NT2/D1 (cell line): ENCODE measurements around the gene PFKM.

ENCODE experiments used
- DNase-seq: peaks from one replicate; pipeline ENCODE4 v3.0.0-alpha.2; 2011; ENCODE audit warnings: low read depth, low spot score
- H3K27me3 ChIP-seq: 2 replicates; pipeline ENCODE4 v1.6.0; 2011; ENCODE audit warnings: mild to moderate bottlenecking; ENCODE audit not compliant: insufficient read length, insufficient read depth
- H3K36me3 ChIP-seq: 2 replicates; pipeline ENCODE4 v1.6.1; 2011; ENCODE audit warnings: mild to moderate bottlenecking, low read length, mixed read lengths; ENCODE audit not compliant: insufficient read depth, insufficient read length
- H3K4me1 ChIP-seq: 2 replicates; pipeline ENCODE4 v1.5.1; 2011; ENCODE audit not compliant: insufficient read depth, insufficient read length
- H3K4me3 ChIP-seq: 2 replicates; pipeline ENCODE4 v1.5.1; 2011; ENCODE audit warnings: low read depth; ENCODE audit not compliant: insufficient read length
- H3K9ac ChIP-seq: 2 replicates; pipeline ENCODE4 v1.6.0; 2011; ENCODE audit warnings: low read depth; ENCODE audit not compliant: insufficient read length
- H3K9me3 ChIP-seq: 2 replicates; pipeline ENCODE4 v1.5.1; 2011; ENCODE audit warnings: mild to moderate bottlenecking, low read length; ENCODE audit not compliant: insufficient read depth
- SUZ12 ChIP-seq: IDR thresholded peaks from 2 replicates; pipeline ENCODE4 v1.6.1; 2011; ENCODE audit not compliant: insufficient read length, insufficient read depth; ENCODE audit errors: extremely low read depth
- YY1 ChIP-seq: IDR thresholded peaks from 2 replicates; pipeline ENCODE4 v1.6.1; 2011; ENCODE audit not compliant: insufficient read length, insufficient read depth
- ZNF274 ChIP-seq: IDR thresholded peaks from 2 replicates; pipeline ENCODE4 v1.6.1; 2011; ENCODE audit warnings: mild to moderate bottlenecking, low read depth, low read length

PFKM gene

GRCh38 chr12:48125985-48126384, 6.8 kb downstream of the PFKM start:
- Histone ChIP-seq H3K36me3 (peaks cover 80% of the 10 kb centered on the region), H3K4me3 (no peak overlapping the region), H3K9ac (no peak overlapping the region), H3K9me3 (no peaks in the 10 kb centered on the region), H3K27me3 (no peaks in the 10 kb centered on the region), H3K4me1 (no peaks in the 10 kb centered on the region)
- TF ChIP-seq ZNF274 (no peak), YY1 (no peak), SUZ12 (no peak)
- DNase-seq: no peak

- Histone ChIP-seq H3K9me3 (no peaks in the 10 kb centered on the region), H3K4me1 (no peaks in the 10 kb centered on the region), H3K4me3 (no peak overlapping the region), H3K9ac (no peak overlapping the region), H3K27me3 (no peaks in the 10 kb centered on the region), H3K36me3 (peaks cover 89% of the 10 kb centered on the region)
- TF ChIP-seq YY1 (no peak), ZNF274 (no peak), SUZ12 (no peak)
- no peak for DNase-seq
Observed at GRCh38 chr12:48126953-48127630, 7.9 kb downstream of the PFKM start.

GRCh38 chr12:48128800-48129199, 9.6 kb downstream of the PFKM start:
- Histone ChIP-seq H3K9ac (no peak overlapping the region), H3K27me3 (no peaks in the 10 kb centered on the region), H3K36me3 (peaks cover 90% of the 10 kb centered on the region), H3K4me1 (no peaks in the 10 kb centered on the region), H3K9me3 (no peaks in the 10 kb centered on the region), H3K4me3 (no peak overlapping the region)
- DNase-seq: no peak
- TF ChIP-seq SUZ12: no peak
- no peak for TF ChIP-seq ZNF274

- H3K36me3 ChIP-seq: peaks cover 90% of the 10 kb centered on the region
- no peak for DNase-seq
Observed at GRCh38 chr12:48129376-48129775, 10.2 kb downstream of the PFKM start.

GRCh38 chr12:48131517-48131916, 12.4 kb downstream of the PFKM start:
- Histone ChIP-seq H3K9me3 (no peaks in the 10 kb centered on the region), H3K36me3 (peaks cover 87% of the 10 kb centered on the region), H3K9ac (no peak overlapping the region), H3K4me1 (no peaks in the 10 kb centered on the region), H3K27me3 (no peaks in the 10 kb centered on the region), H3K4me3 (no peak overlapping the region)
- no peak for DNase-seq
- TF ChIP-seq YY1 (no peak), SUZ12 (no peak), ZNF274 (no peak)

More at GRCh38 chr12:48129376-48129775, 10.2 kb downstream of the PFKM start:
- Histone ChIP-seq H3K4me1 (no peaks in the 10 kb centered on the region), H3K9ac (no peak overlapping the region), H3K27me3 (no peaks in the 10 kb centered on the region), H3K9me3 (no peaks in the 10 kb centered on the region), H3K4me3 (no peak overlapping the region)
- TF ChIP-seq SUZ12 (no peak), YY1 (no peak), ZNF274 (no peak)

- TF ChIP-seq SUZ12: no peak
- TF ChIP-seq YY1: no peak
- no peak for TF ChIP-seq ZNF274
- no peak overlapping the region for H3K9ac ChIP-seq
- H3K27me3 ChIP-seq: no peaks in the 10 kb centered on the region
- H3K36me3 ChIP-seq: peaks cover 83% of the 10 kb centered on the region
- no peaks in the 10 kb centered on the region for H3K4me1 ChIP-seq
- DNase-seq: no peak
- H3K4me3 ChIP-seq: no peak overlapping the region
- H3K9me3 ChIP-seq: no peaks in the 10 kb centered on the region
Observed at GRCh38 chr12:48132826-48133225, 13.7 kb downstream of the PFKM start.

GRCh38 chr12:48135027-48135426, 15.9 kb downstream of the PFKM start:
- H3K4me1 ChIP-seq: no peaks in the 10 kb centered on the region
- H3K9me3 ChIP-seq: no peaks in the 10 kb centered on the region
- no peaks in the 10 kb centered on the region for H3K27me3 ChIP-seq
- H3K36me3 ChIP-seq: peaks cover 88% of the 10 kb centered on the region
- H3K9ac ChIP-seq: no peak overlapping the region
- TF ChIP-seq ZNF274 (no peak), SUZ12 (no peak), YY1 (no peak)
- no peak overlapping the region for H3K4me3 ChIP-seq
- no peak for DNase-seq
